HG03575 (cell line): Measurements from ENCODE around the gene SCRN3.

Source experiments
- ATAC-seq: cut with Tn5 transposase; IDR thresholded peaks from one replicate; pipeline ENCODE4 v1.9.1; 2021; ENCODE audit not compliant: unreplicated experiment, insufficient number of reproducible peaks, low FRiP score; ENCODE audit errors: extremely low read depth

The SCRN3 gene

GRCh38 chr2:174461221-174461620 lies 65.7 kb downstream of the SCRN3 start:
- no peak for ATAC-seq

GRCh38 chr2:174465327-174465726 lies 69.8 kb downstream of the SCRN3 start:
- ATAC-seq: no peak

- ATAC-seq: no peak
Measured at GRCh38 chr2:174473796-174474195, 78.3 kb downstream of the SCRN3 start.

GRCh38 chr2:174477759-174478158 lies 82.2 kb downstream of the SCRN3 start:
- no peak for ATAC-seq
